ENCODE measurements around the gene FSTL5. TPM values are rescaled to one million over a fixed set of nuclear protein-coding genes. Genes with fewer than 3 reads are reported as not detected.

The FSTL5 gene
- total and polyA plus RNA-seq, 2 donors (not counting 3 experiments of a cell fraction or from before 2014, with no cell fraction given), result 1.3 to 1.9 TPM

DNA sequence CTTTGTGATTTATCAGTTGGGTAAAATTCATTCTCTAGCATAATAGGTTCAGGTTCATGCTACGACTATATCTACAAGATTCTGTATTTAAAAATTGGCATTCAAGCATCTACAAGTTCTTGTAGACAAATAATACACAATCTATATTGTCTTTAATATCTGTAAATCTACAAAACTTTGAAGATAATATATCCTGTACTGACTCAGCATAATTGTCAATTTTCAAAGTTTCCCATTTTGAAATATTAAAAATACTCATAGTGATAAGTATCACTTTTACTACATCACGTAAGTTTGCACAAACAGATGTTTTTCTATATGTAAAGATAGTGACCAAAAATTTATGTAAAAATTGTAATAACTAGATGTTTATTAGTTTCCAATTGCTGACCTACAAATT, 360.6 kb downstream of the FSTL5 start:
- DNase-seq (ENCODE audit: low read depth, low spot score) (no peak), FAIRE-seq (no peak)
- H3K27ac ChIP-seq (ENCODE audit: insufficient read depth, low read depth, low read length), result no peak overlapping the region
- no peaks in the 10 kb centered on the region for H3K9me1 ChIP-seq (replicated peaks; ENCODE audit: control insufficient read depth, extremely low read depth, insufficient read depth, low read length)
- BruUV-seq (replicated peaks), result no TSS peak
- no peak overlapping the region for H2AFZ ChIP-seq (ENCODE audit: low read depth, low read length)
- H3K9ac ChIP-seq (replicated peaks; ENCODE audit: extremely low read depth, insufficient read depth, low read length), result no peak overlapping the region
- TF ChIP-seq POLR2A (IDR thresholded peaks at IDR 0.05; ENCODE audit: low read depth, low read length), result no peak
- no peak for TF ChIP-seq MYC (IDR thresholded peaks at IDR 0.05; ENCODE audit: low read depth, low read length)
- TF ChIP-seq, protein P1, sequence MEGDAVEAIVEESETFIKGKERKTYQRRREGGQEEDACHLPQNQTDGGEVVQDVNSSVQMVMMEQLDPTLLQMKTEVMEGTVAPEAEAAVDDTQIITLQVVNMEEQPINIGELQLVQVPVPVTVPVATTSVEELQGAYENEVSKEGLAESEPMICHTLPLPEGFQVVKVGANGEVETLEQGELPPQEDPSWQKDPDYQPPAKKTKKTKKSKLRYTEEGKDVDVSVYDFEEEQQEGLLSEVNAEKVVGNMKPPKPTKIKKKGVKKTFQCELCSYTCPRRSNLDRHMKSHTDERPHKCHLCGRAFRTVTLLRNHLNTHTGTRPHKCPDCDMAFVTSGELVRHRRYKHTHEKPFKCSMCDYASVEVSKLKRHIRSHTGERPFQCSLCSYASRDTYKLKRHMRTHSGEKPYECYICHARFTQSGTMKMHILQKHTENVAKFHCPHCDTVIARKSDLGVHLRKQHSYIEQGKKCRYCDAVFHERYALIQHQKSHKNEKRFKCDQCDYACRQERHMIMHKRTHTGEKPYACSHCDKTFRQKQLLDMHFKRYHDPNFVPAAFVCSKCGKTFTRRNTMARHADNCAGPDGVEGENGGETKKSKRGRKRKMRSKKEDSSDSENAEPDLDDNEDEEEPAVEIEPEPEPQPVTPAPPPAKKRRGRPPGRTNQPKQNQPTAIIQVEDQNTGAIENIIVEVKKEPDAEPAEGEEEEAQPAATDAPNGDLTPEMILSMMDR (IDR thresholded peaks at IDR 0.05; ENCODE audit: extremely low read depth in 1 of 2, insufficient read depth in 1 of 2, low read depth in 1 of 2, low read length in 2 of 2), result no peak
- TF ChIP-seq FOS (IDR thresholded peaks at IDR 0.05; ENCODE audit: borderline replicate concordance, insufficient read depth, low read length), result no peak
- TF ChIP-seq POLR2AphosphoS5 (IDR thresholded peaks at IDR 0.05; ENCODE audit: insufficient read depth, low read depth, low read length), result no peak
- no peaks in the 10 kb centered on the region for H3K79me2 ChIP-seq (ENCODE audit: control insufficient read depth, insufficient read depth, low read length)
- H4K20me1 ChIP-seq (replicated peaks; ENCODE audit: control insufficient read depth, extremely low read depth, insufficient read depth, low read length), result no peaks in the 10 kb centered on the region
- dilution Hi-C loops (cut with MboI; ENCODE audit: extremely low pct_ligation_motif_present, low sequenced_read_pairs) (no loop called here), intact Hi-C loops (cut with micrococcal nuclease) (no loop called here)
- H3K27me3 ChIP-seq (ENCODE audit: control insufficient read depth in 2 of 2, insufficient read depth in 2 of 2, low read length in 2 of 2), result no peaks in the 10 kb centered on the region
- H3K4me2 ChIP-seq (ENCODE audit: insufficient read depth, low read length), result no peak overlapping the region
- H3K9me3 ChIP-seq (replicated peaks; ENCODE audit: control insufficient read depth, insufficient read depth, low read length), result no peaks in the 10 kb centered on the region
- H3K36me3 ChIP-seq (ENCODE audit: control insufficient read depth in 2 of 2, extremely low read depth in 1 of 2, insufficient read depth in 2 of 2, low read length in 2 of 2), result no peaks in the 10 kb centered on the region
- H3K4me3 ChIP-seq (replicated peaks in 1 of 3; ENCODE audit: insufficient read depth in 1 of 3, low read depth in 1 of 3, low read length in 3 of 3), result no peak overlapping the region
- no peaks in the 10 kb centered on the region for H3K4me1 ChIP-seq (ENCODE audit: control insufficient read depth, extremely low read depth, insufficient read depth, low read length)
- CTCF ChIA-PET, result interaction anchor here (1.2 kb wide), 1 partner anchor 42 kb away, joined by 3 read pairs; no protein-coding TSS in a partner anchor
- POLR2A ChIA-PET, result no interaction called here

DNA sequence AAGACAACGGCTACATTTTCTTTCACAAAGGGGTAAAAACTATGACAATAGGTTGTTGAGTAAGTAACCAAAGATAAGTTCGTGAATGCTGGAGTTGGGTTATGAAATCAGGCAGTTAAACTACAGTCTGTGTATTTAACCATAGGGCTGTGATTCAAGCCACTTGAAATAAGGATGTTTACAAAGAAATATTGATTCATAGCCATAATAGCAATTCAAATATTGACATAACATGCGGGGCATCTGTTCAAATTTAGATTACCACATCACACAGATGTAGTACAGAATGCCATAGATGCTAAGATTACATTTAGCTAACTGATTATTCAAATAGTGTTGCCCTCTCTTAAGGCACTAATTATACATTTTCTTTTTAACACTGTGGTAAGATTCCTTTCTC, 364.1 kb downstream of the FSTL5 start:
- Histone ChIP-seq H3K36me3 (ENCODE audit: control insufficient read depth in 2 of 2, extremely low read depth in 1 of 2, insufficient read depth in 2 of 2, low read length in 2 of 2) (no peaks in the 10 kb centered on the region), H3K9ac (replicated peaks; ENCODE audit: extremely low read depth, insufficient read depth, low read length) (no peak overlapping the region), H3K9me1 (replicated peaks; ENCODE audit: control insufficient read depth, extremely low read depth, insufficient read depth, low read length) (no peaks in the 10 kb centered on the region), H3K9me3 (replicated peaks; ENCODE audit: control insufficient read depth, insufficient read depth, low read length) (no peaks in the 10 kb centered on the region), H3K4me2 (ENCODE audit: insufficient read depth, low read length) (no peak overlapping the region), H3K4me3 (replicated peaks in 1 of 3; ENCODE audit: insufficient read depth in 1 of 3, low read depth in 1 of 3, low read length in 3 of 3) (no peak overlapping the region), H3K27ac (ENCODE audit: insufficient read depth, low read depth, low read length) (no peak overlapping the region), H3K27me3 (ENCODE audit: control insufficient read depth in 2 of 2, insufficient read depth in 2 of 2, low read length in 2 of 2) (no peaks in the 10 kb centered on the region), H2AFZ (ENCODE audit: low read depth, low read length) (no peak overlapping the region), H4K20me1 (replicated peaks; ENCODE audit: control insufficient read depth, extremely low read depth, insufficient read depth, low read length) (no peaks in the 10 kb centered on the region), H3K4me1 (ENCODE audit: control insufficient read depth, extremely low read depth, insufficient read depth, low read length) (no peaks in the 10 kb centered on the region), H3K79me2 (ENCODE audit: control insufficient read depth, insufficient read depth, low read length) (no peaks in the 10 kb centered on the region)
- FAIRE-seq (no peak), DNase-seq (ENCODE audit: low read depth, low spot score) (no peak)
- ChIA-PET POLR2A (no interaction called here), CTCF (no interaction called here)
- dilution Hi-C loops (cut with MboI; ENCODE audit: extremely low pct_ligation_motif_present, low sequenced_read_pairs), result no loop called here
- no TSS peak for BruUV-seq (replicated peaks)
- TF ChIP-seq EZH2 (IDR thresholded peaks at IDR 0.05; ENCODE audit: borderline replicate concordance, low read depth, low read length, severe bottlenecking), result no peak
- no peak for TF ChIP-seq GATA2 (IDR thresholded peaks at IDR 0.05; ENCODE audit: insufficient read depth, insufficient read length, low read depth, low read length)
- TF ChIP-seq, protein P1 (IDR thresholded peaks at IDR 0.05; ENCODE audit: extremely low read depth in 1 of 2, insufficient read depth in 1 of 2, low read depth in 1 of 2, low read length in 2 of 2), result no peak
- TF ChIP-seq MYC (IDR thresholded peaks at IDR 0.05; ENCODE audit: low read depth, low read length), result no peak
- TF ChIP-seq POLR2AphosphoS5 (IDR thresholded peaks at IDR 0.05; ENCODE audit: insufficient read depth, low read depth, low read length), result no peak
- TF ChIP-seq, protein P2, sequence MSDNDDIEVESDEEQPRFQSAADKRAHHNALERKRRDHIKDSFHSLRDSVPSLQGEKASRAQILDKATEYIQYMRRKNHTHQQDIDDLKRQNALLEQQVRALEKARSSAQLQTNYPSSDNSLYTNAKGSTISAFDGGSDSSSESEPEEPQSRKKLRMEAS (IDR thresholded peaks at IDR 0.05; ENCODE audit: insufficient read depth, insufficient read length), result no peak
- TF ChIP-seq FOS (IDR thresholded peaks at IDR 0.05; ENCODE audit: borderline replicate concordance, insufficient read depth, low read length), result no peak
- no peak for TF ChIP-seq JUN (IDR thresholded peaks at IDR 0.05; ENCODE audit: borderline replicate concordance, insufficient read depth, insufficient read length, low read depth)
- no peak for TF ChIP-seq POLR2A (IDR thresholded peaks at IDR 0.05; ENCODE audit: low read depth, low read length)
- intact Hi-C loops (cut with micrococcal nuclease), result no loop called here

Data from endothelial cell of umbilical vein (primary cell).